GM12878 (cell line): ENCODE data around the gene ERI2.

Source experiments
- CTCF ChIP-seq, 3 experiments: IDR thresholded peaks in 2 of 3; conservative IDR thresholded peaks in 1 of 3; 2 replicates each; pipeline ENCODE4 v1.5.1; 2011; ENCODE audit warnings: low read depth in 3 of 3, low read length in 3 of 3, mild to moderate bottlenecking in 3 of 3, control low read depth in 2 of 3, moderate library complexity in 2 of 3, inconsistent platforms in 1 of 3, mixed read lengths in 1 of 3; ENCODE audit not compliant: control insufficient read depth in 2 of 3, insufficient read depth in 1 of 3; ENCODE audit errors: extremely low read depth in 1 of 3
- NFIC ChIP-seq: IDR thresholded peaks from 2 replicates; pipeline ENCODE4 v1.6.1; 2012; ENCODE audit warnings: low read depth, mild to moderate bottlenecking, inconsistent platforms, low read length, moderate library complexity
- POLR2A ChIP-seq: IDR thresholded peaks from 2 replicates; pipeline ENCODE4 v1.6.1; 2011; ENCODE audit warnings: low read depth, mild to moderate bottlenecking, low read length
- SRF ChIP-seq, 2 experiments: IDR thresholded peaks; 2 replicates each; pipeline ENCODE4 v1.6.1; 2011; ENCODE audit warnings: low read depth in 2 of 2, low read length in 2 of 2, mild to moderate bottlenecking in 1 of 2, moderate library complexity in 1 of 2
- SUPT20H ChIP-seq: IDR thresholded peaks from 2 replicates; pipeline ENCODE4 v1.6.1; 2011; ENCODE audit warnings: low read depth, mild to moderate bottlenecking, low read length, moderate library complexity, borderline replicate concordance; ENCODE audit not compliant: control insufficient read depth
- ZNF274 ChIP-seq: IDR thresholded peaks from one replicate; pipeline ENCODE4 v1.8.0; 2011; ENCODE audit not compliant: insufficient read length, insufficient read depth

- no peak for TF ChIP-seq CTCF (IDR thresholded peaks at IDR 0.05 in 2 of 3, conservative IDR thresholded peaks at IDR 0.05 in 1 of 3; ENCODE audit: control insufficient read depth in 2 of 3, extremely low read depth in 1 of 3, insufficient read depth in 1 of 3, low read depth in 3 of 3, low read length in 3 of 3)
- no peak for TF ChIP-seq POLR2A
- TF ChIP-seq NFIC = no peak
- no peak for TF ChIP-seq ZNF274
- no peak for TF ChIP-seq SRF (IDR thresholded peaks at IDR 0.05; ENCODE audit: low read depth in 2 of 2, low read length in 2 of 2)
- TF ChIP-seq SUPT20H = no peak
These were observed 1.6 kb upstream of the ERI2 start for GRCh38 chr16:20807862-20808261.
